Measurements from ENCODE around the gene SNTG2.
"Not testable (repeated sequence)": the region's sequence is repeated elsewhere in the genome, so short reads cannot be mapped to it uniquely, and the experiment has no call there.

The SNTG2 gene

DNA sequence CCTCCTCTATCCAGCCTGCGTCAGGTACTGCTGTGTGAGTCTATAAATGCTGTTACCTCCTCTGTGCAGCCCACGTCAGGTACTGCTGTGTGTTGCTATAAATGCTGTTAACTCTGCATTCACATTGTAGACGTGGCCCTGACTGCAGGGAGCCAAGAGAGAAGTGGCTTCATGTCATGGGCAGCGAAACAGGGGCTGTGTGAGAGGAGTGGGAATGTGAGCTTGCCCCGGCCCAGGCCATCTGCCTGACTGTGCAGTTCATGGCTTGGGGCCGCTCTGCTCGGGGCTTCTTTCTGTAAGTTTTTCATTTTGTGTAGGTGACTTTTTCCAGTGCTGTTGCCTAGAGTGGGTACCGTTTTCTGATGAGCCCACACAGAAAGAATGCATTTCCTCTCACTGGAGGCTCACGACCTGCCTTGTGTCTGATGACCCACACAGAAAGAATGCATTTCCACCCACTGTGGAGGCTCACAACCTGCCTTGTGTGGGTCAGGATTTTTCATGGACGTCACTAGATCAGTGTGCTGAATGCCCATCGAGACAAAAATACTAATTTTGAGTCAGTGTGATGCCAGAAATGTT, 104.5 kb downstream of the SNTG2 start:
- peak; percentile 90 for DNase-seq

DNA sequence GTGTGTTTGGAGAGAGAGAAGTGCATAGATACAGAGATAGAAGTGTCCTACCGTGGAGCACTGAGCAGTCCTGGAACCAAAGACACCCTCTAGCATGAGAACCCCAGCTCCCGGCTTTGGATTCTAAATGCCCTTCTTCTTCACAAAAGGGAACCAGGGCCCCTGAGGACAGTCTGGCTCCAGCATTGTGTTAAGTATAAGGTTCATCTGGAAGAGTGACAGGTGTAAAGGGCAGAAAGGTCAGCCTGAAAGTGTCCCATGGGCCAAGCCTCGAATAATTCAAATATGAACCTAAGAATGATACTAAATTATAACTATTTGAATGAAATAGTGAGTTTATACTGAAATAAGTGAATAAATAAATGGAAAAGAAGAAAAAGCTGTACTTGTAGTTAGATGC, 109.7 kb downstream of the SNTG2 start:
- DNase-seq: no peak

DNA sequence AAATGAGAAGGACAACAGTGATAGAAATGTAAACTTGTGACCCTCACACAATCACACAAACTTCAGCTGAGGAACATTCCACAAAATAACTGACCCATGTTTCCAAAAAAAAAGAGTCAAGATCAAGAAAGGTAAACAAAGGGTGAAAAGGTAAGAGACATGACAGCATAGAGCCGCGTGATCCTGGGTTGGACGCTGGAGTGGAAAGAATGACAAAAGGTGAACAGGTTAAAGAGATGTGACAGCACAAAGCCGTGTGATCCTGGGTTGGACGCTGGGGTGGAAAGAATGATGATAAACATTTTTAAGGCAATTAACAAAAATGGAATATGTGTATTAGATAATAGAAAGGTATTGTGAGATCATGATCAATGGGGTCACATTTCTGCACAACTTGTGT, 110.3 kb downstream of the SNTG2 start:
- no peak for DNase-seq

DNA sequence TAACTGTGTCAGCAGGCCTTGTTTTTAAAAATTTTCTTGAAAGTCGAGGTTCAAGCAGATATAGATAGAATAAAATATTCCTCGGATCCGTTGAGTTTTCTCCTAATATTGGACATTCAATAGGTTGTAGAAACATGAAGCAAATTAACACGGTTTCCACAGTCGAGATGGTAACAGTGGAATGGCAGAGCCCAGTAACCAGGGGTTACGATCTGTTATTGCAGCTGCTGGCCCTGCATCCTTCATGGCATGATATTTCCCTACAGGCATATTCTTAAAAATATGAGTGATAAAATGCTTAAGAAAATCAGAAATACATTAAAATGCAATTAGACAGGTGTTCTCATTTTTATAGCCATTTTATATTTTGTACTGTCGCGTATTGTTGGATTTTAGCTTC, 117.6 kb downstream of the SNTG2 start:
- no peak for DNase-seq

DNA sequence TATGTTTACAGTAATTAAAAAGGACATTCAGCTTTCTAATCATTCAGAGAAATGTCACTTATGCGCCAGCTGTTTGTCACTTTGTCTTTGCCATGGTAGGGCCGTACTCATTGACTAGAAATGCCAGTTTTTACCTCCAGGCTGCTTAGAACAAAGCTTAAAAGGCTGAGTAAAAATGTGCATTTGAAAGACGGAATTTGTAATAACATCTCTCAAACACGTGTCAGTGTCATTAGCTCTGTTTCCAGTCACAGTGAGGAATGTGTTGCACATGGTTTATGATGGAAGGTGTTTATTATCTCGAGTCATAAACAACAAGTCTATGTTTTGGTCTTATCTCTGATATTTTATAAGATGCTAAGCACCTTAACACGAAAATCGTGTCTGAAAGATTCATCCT, 118.2 kb downstream of the SNTG2 start:
- DNase-seq: no peak

DNA sequence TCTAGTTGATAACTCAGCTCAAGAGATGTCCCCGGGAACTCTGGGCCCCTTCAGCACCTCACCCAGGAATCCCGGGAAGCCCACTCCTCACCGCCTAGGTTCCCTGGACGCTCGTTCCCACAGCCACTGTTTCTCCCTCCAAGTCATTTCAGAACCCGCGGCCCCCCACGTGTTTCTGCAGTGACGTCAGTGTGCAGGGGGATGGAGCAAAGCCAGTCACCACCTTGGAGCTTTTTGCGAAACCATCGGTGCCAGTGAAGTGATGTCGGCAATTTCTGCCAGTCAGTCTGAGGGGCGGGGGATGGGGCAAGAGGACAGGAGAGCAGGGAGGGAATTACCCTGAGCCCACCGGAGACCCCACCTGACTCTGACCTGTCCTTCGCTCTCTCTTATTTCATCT, 119.2 kb downstream of the SNTG2 start:
- no peak for DNase-seq

DNA sequence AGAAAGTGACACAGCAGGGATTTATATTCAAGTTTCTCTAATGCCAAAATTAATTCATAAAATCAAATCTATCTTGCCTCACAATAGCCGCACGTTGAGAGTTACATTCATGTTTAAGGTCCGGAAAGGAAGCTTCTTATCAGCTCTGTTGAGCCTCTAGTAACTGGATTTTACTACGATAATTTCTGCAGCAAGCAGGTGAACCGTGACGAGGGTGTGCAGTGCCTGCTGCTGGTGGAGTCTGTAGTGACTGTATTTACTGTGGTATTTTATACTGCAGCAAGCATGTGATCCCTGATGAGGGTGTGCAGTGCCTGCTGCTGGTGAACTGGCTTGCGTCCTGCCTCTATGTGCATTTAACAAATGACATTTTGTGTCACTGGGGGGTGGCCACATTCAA, 120.0 kb downstream of the SNTG2 start:
- no peak for DNase-seq

DNA sequence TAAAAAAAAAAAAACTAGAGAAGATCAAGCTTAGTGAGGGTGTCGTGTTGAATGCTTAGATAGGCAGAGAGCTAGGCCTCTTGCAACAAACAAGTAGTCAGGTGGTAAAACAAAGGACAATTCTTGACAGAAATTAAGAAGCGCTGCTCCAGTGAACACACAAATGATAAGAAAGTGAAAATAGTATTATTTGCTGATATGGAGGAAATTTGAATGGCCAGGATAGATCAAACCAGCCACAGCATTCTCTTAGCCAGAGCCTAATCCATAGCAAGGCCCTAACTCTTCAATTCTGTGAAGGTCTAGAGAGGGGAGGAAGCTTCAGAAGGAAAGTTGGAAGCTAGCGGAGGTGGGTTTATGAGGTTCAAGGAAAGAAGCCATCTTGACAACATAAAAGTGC, 121.0 kb downstream of the SNTG2 start:
- no peak for DNase-seq

DNA sequence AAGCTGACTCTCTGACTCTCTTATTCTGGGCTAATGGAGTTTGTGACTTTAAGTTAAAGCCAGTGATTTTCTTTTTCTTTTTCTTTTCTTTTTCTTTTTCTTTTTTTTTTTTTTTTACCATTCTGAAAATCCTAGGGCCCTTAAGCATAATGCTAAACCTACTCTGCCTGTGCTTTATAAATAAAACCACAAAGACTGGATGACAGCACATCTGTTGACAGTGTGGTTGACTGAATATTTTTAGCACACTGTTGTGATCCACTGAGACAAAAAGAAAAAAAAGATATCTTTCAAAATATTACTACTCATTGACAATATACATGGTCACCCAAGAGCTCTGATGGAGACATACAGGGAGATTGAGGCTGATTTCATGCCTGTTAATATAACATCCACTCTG, 121.6 kb downstream of the SNTG2 start:
- DNase-seq: no peak

DNA sequence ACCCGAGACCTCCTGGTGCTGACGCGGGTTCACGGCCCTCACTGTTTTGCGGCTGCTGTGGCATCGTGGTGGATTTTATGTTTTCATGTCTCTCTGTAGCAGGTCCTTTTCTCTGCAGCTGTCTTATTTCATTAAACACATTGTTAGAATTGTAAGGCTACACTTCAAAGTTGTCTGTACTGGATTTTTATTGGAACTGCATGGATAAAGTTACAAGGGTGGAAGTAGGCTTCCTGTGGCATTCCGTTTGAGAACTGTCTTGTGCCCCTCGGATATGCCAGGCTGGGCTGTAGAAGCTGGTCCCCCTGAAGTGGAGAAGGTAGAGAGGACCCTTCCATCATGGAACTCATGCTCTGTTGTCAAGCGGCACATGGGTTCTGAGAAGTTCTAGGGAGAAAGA, 127.3 kb downstream of the SNTG2 start:
- DNase-seq: no peak

DNA sequence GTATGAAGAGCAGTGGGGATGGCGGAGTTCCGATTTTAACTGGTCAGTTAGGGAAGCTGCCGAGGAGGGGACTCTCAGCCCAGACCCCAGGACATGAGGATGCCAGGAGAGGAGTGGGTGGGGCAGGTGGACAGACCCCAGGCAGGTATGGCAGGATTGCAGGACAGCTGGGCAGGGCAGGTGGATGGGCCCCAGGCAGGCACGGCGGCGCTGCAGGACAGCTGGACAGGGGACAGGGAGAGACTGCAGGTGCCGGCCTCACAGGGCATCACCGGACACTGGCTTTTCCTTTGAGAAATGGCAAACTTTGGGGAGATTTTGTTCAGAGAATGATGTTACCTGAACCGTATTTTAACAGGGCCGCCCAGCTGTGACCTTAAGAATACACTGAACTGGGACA, 127.7 kb downstream of the SNTG2 start:
- DNase-seq: no peak

DNA sequence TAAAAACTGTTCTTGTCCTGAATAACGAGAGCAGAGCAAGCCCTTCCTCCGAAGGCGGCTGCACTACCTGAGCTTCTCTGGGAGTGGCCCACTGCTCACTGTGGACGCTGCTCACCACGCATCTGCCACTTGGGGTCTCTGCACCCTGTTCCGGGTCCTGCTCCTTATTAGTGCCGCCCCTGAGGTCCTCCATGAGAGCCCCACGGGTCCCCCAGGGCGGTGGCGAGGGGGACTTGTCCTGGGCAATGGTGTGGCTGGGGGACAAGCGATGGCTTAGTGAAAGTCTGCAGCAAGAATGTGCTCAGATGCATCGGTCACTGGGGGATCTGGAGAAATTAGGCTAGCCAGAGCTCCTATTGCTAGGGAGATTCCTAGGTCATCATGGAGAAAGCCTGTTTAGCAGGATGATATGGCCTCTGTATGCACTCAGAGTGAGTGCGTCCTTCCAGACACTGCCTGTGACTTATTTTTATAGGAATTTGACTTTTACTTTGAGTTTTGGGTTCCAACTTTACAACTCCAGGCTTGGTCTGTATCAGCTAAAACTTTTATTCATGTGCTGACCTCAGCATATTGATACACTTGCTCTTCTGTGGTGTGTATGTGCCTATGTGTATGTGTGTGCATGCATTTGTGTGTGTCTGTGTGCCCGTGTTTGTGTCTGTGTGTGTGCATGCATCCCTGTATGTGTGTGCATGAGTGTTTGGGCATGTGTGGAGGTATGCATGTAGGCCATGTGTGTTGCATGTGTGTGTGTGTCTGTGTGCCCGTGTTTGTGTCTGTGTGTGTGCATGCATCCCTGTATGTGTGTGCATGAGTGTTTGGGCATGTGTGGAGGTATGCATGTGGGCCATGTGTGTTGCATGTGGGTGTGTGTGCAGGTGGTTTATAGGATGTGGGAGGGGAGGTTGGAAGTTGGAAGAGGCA, 129.5 kb downstream of the SNTG2 start:
- no peak for DNase-seq

DNA sequence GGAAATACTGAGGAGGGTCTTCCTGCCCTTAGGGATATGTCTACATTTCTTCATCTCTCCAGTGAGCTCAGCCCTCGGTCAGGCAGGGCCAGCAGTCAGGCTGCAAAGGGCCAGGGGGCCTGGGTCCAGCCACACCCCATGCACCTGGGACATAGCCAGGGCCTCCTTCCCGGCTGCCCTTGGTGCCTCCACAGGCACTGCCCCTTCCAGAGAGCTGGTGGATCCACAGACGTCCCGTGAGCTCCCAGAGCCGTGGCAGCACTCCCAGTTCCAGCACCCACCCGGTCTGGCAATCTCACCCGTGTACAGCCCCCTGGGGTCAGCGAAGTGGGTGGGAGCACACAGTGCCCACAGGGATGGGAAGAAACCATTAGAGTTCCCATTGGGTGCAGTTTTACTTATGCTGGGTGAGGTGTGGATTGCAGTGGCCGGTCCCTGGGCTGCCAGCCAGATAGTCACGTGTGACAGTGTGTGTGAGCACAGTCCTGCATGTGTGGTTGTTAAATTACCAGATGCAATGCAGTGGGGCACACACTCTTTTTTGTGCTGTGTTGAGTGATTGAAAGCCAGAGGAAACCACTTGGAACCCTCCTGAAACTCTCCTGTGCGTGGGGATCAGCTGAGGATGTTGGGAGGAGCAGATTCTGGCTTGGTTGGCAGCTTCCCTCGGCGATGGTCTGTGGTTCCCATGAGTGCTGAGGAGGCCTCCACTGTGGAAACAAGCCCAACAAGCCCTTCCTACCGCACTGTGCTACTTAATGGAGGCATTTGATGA, 131.0 kb downstream of the SNTG2 start:
- peak; percentile 33 for DNase-seq

DNA sequence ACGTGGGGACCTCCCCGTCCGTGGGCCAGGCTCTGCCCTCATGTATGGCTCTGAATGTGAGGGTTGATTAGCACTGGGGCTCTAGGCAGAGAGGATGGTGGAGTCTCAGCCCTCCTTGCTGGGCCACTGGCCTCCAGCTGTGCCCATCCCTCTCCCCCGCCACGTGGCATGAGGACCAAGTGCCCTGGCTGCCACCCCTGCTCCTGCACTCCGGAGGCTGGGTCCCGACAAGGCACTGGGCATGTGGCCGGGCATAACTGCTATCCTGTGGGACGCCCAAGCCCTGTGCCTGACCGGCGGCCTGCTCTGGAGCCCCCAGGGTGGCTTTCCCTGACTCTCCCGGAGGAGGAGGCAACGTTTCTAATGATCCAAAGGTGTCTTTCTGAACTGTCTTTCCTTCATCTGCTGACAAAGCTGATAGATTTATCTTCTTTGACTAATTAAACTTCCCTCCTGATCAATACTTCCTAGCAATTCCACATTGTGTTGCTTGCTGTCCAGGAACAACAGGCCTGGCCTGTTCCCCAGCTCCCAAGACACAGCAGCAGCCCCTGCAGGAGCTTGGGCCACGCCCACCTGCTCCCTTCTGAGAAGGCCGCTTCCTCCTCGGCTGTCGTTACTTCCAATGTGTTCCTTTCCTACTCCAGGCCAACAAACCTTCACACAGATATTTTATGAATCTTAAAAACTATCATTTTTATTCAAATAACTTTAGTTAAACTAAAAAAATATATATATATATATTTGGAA, 132.0 kb downstream of the SNTG2 start:
- no peak for DNase-seq

DNA sequence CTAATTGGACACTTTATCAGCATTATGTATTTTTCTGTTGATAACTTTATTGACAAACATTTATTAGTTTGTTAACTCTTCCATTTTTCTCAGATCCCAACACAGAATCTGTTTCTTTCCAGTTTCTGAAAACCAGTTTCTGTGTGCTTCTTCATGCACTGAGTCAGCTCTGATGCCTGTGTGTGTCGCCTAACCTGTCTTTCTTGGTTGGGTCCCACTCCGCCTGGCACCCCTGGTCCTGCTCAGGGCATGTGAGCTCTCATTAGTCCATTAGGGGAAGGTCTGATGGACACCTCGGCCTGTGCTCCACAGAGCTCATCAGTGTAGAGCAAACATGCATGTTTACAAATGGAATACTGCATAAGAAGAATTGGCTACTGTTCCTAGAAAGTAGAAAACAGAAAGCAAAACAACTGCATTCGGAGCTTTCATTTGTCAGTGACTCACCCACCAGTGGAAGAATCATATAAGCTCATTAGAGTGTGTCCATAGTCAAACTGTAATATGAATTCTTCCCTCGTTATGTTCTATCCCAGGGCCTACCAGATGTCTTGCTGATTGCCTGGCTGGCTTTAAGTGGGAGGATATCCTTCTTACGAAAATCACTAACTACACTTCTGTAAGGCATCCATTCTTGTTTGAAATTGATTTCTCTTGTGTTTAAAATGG, 137.7 kb downstream of the SNTG2 start:
- DNase-seq: no peak

DNA sequence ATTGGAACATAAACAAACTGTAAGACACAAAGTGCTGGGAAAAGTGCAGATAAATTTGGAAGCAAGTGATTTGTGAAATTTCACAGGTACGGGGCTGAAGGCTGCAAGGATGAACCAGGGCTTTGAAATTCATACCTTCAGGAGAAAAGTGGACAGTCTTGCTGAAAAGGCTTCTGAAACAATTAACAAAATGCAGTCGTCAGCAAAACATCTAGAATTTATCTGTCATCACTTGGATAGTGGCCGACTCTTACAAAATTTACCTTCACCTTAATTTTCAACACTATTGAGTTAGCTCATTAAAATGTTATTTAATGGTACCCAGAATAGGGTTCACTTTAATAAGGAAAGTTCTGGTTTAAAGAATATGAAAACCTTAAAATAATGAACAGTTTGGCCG, 138.3 kb downstream of the SNTG2 start:
- DNase-seq: no peak

DNA sequence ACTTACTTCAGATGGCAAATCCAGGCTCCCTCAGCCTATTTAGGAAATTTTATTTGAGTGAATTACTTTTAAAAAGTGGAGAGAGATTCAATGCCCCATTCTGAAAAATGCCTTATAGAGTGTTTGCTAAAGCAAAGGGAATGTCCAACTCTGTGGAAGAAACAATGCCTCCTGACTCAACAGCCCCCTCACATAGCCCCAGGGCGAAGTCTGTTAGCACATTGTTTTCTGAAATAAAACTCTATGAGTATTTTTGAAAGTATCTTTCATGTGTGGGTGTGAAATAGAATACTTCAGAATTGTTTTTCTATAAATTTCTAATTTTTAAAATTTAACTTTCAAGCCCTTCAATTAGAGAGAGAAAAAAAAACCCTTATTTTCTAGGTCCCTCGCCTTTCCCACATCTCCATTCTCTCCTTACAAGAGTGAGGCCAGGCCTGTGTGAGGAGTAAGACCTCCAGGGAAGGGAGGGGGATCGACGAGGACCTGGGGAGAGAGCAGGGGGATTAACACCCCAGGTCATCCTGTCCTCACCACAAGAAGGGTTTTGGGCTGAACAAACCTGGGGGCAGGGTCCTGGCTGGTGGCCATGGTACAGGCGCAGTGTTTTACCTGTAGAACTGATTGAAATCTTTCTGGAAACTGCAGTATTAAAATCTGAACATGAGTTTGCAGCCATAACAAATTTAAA, 141.4 kb downstream of the SNTG2 start:
- DNase-seq: no peak

DNA sequence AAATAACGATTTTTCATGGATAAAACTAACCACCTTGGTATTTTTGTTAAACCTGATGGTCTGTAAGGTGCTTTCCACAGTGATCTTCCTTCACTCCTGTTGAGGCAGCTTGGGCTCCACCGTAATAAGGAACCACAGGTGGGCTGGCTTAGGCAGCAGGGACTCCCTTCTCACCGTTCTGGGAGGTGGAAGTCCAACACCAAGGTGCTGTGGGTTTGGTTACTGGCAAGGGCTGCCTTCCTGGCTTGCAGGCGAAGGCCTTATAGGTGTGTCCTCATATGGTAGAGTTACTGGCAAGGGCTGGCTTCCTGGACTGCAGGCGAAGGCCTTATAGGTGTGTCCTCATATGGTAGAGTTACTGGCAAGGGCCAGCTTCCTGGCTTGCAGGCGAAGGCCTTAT, 143.0 kb downstream of the SNTG2 start:
- not testable (repeated sequence) for DNase-seq

DNA sequence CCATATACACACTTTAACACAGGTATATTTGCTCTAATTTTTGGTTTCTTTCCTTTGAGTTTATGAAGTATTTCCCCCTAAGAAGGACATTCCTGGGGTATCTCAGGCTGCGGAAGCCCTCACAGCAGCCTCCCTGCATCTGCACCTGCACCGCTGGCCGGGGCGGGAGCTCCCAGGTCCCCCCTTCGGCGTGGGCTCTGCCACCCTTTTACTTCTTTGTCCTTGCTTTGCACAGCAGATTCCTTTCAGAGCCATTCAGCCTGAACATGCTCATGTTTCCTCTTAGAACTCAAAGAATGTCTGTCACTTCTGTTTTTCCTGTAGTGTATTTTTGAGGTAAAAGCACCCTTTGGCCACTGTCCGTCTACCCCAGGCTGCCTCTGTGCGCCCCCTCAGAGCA, 146.5 kb downstream of the SNTG2 start:
- no peak for DNase-seq

DNA sequence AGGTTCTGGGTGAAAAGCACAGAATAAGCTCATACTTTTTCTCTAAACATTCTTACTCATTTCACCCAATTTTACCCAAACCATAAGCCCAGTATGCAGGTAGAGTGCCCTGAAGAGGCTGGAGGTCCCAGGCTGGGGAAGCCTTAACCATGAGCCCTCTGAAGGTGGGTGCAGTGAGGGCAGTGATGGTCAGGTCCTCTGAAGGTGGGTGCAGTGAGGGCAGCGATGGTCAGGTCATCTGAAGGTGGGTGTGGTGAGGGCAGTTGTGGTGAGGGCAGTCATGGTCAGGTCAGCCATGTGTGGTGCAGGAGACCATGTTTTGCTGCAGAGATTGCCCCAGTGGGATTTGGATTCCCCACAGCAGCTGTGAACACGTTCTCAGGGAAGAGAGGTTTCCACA, 148.8 kb downstream of the SNTG2 start:
- DNase-seq: no peak

DNA sequence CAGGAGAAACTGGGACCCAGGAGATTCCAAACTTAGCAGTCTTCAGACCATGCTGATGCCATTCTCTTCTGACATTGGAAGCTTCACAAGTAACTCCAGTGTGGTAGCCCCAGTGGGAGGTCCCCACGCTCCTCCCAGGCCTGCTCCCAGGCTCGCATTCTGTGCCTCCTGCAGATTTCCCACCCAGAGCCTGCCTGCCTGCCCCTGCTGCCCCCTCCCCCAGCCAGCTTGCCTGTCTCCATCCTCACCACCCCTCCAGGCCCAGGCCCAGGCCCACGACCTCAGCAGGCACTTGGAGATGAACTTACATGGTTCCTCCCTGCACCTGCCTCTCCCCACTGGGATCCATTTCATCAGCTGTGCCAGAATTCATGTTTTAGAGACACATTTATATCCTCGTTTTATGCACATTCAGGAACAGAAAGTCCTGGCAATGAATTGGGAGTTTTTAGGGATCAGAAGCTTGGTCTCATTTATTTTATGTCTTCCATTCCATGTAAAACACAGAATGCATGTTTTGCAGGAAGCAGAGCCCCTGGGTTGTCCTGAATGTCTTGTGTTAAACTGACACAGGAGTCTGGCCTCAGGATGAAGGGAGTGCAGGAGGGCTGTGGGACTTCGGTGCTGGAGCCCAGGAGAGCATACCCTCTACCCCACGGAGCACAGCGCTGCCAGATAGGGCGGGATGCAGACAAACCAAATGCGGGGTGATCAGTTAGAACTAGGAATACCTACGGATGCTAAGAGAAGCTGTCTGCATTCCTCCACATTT, 150.5 kb downstream of the SNTG2 start:
- no peak for DNase-seq
